ENCODE results near the gene ZNF317. TPM values are rescaled to one million over a fixed set of nuclear protein-coding genes. Genes with fewer than 3 reads are reported as not detected.

ZNF317 gene
- total and polyA plus RNA-seq, 2 of the 13 experiments (the other 11 are each of a cell fraction or from before 2014, with no cell fraction given), result 14.0 to 27.9 TPM

DNA sequence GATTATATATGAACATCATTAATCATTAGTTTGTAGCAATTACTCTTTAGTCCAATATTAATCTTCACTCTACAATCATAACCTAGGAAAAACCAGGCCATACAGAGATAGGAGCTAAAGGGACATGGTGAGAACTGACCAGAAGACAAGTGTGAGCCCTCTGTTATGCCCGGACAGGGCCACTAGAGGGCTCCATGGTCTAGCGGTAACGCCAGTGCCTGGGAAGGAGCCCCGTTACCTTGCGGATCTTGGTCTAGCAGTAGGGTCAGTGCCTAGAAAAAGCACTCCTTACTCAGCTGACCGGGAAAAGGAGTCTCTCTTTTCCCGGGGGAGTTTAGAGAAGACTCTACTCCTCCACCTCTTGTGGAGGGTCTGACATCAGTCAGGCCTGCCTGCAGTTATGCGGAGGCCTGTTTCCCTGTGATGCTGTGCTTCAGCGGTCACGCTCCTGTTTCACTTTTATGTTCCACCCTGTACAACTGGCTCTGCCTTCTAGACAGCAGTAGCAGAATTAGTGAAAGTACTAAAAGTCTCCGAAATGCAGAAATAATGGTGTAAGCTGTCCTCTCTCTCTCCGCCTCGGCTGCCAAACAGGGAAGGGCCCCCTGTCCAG is 65.4 kb downstream of the ZNF317 start (continued):
- TF ChIP-seq, protein P1, sequence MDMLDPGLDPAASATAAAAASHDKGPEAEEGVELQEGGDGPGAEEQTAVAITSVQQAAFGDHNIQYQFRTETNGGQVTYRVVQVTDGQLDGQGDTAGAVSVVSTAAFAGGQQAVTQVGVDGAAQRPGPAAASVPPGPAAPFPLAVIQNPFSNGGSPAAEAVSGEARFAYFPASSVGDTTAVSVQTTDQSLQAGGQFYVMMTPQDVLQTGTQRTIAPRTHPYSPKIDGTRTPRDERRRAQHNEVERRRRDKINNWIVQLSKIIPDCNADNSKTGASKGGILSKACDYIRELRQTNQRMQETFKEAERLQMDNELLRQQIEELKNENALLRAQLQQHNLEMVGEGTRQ (IDR thresholded peaks at IDR 0.05; ENCODE audit: low read depth, low read length), result no peak
- TF ChIP-seq, protein P1 (CRISPR knock-in tag; IDR thresholded peaks at IDR 0.05; ENCODE audit: borderline replicate concordance), result peak; percentile 41; the same call in 1 of the 2 replicates
- TF ChIP-seq, protein P2, sequence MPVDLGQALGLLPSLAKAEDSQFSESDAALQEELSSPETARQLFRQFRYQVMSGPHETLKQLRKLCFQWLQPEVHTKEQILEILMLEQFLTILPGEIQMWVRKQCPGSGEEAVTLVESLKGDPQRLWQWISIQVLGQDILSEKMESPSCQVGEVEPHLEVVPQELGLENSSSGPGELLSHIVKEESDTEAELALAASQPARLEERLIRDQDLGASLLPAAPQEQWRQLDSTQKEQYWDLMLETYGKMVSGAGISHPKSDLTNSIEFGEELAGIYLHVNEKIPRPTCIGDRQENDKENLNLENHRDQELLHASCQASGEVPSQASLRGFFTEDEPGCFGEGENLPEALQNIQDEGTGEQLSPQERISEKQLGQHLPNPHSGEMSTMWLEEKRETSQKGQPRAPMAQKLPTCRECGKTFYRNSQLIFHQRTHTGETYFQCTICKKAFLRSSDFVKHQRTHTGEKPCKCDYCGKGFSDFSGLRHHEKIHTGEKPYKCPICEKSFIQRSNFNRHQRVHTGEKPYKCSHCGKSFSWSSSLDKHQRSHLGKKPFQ (CRISPR knock-in tag; IDR thresholded peaks at IDR 0.05; ENCODE audit: insufficient replicate concordance), result peak; percentile 93
- TF ChIP-seq SRSF4 (IDR thresholded peaks at IDR 0.05; ENCODE audit: low read depth, low read length, poor library complexity, severe bottlenecking), result no peak
- no peak for TF ChIP-seq PCBP1 (IDR thresholded peaks at IDR 0.05; ENCODE audit: borderline replicate concordance, low read depth, low read length)
- TF ChIP-seq ZBTB7B (CRISPR knock-in tag; IDR thresholded peaks at IDR 0.05), result no peak
- TF ChIP-seq HNRNPH1 (optimal IDR thresholded peaks at IDR 0.05; ENCODE audit: low read depth, low read length), result no peak
- no peak for TF ChIP-seq ZNF207 (IDR thresholded peaks at IDR 0.05; ENCODE audit: borderline replicate concordance)
- no peak for TF ChIP-seq RBM22 (optimal IDR thresholded peaks at IDR 0.05; ENCODE audit: low read length)
- peak; percentile 68; the same call in 1 of the 2 replicates for TF ChIP-seq KDM2A (CRISPR knock-in tag; IDR thresholded peaks at IDR 0.05; ENCODE audit: borderline replicate concordance, low read depth)
- no peak for TF ChIP-seq U2AF1 (optimal IDR thresholded peaks at IDR 0.05; ENCODE audit: low read depth, low read length)
- no peak for TF ChIP-seq KDM6A (CRISPR knock-in tag; IDR thresholded peaks at IDR 0.05; ENCODE audit: low read depth)
- TF ChIP-seq, protein P3, sequence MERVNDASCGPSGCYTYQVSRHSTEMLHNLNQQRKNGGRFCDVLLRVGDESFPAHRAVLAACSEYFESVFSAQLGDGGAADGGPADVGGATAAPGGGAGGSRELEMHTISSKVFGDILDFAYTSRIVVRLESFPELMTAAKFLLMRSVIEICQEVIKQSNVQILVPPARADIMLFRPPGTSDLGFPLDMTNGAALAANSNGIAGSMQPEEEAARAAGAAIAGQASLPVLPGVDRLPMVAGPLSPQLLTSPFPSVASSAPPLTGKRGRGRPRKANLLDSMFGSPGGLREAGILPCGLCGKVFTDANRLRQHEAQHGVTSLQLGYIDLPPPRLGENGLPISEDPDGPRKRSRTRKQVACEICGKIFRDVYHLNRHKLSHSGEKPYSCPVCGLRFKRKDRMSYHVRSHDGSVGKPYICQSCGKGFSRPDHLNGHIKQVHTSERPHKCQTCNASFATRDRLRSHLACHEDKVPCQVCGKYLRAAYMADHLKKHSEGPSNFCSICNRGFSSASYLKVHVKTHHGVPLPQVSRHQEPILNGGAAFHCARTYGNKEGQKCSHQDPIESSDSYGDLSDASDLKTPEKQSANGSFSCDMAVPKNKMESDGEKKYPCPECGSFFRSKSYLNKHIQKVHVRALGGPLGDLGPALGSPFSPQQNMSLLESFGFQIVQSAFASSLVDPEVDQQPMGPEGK (CRISPR knock-in tag; IDR thresholded peaks at IDR 0.05), result no peak
- TF ChIP-seq GATAD2A (CRISPR knock-in tag; IDR thresholded peaks at IDR 0.05), result no peak
- peak; percentile 9; the same call in 1 of the 2 replicates for TF ChIP-seq MYC (CRISPR knock-in tag; IDR thresholded peaks at IDR 0.05; ENCODE audit: borderline replicate concordance)
- no peak for TF ChIP-seq KDM3A (CRISPR knock-in tag; IDR thresholded peaks at IDR 0.05; ENCODE audit: low read depth)
- no peak for TF ChIP-seq PAF1 (CRISPR knock-in tag; IDR thresholded peaks at IDR 0.05)
- TF ChIP-seq SALL2 (CRISPR knock-in tag; IDR thresholded peaks at IDR 0.05), result no peak
- no peak for TF ChIP-seq NKX3-1 (CRISPR knock-in tag; IDR thresholded peaks at IDR 0.05)
- no peak for TF ChIP-seq AGO1 (IDR thresholded peaks at IDR 0.05; ENCODE audit: low read depth, low read length, poor library complexity, severe bottlenecking)
- no peak for TF ChIP-seq FOXK1 (CRISPR knock-in tag; IDR thresholded peaks at IDR 0.05; ENCODE audit: borderline replicate concordance, low read depth)
- no peak for TF ChIP-seq ZNF343 (CRISPR knock-in tag; IDR thresholded peaks at IDR 0.05)
- TF ChIP-seq, protein P4, sequence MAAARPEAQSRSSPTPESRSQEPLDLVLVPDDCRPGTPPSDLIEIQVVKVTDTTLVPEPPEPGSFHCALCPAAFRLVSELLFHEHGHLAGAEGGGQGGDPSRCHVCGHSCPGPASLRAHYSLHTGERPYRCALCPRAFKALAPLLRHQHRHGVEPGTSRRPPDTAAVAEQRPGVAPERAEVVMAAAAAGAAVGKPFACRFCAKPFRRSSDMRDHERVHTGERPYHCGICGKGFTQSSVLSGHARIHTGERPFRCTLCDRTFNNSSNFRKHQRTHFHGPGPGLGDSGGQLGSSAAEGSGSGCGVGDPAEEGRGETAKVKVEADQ (CRISPR knock-in tag; IDR thresholded peaks at IDR 0.05; ENCODE audit: borderline replicate concordance), result no peak
- no peak for TF ChIP-seq ZNF547 (CRISPR knock-in tag; IDR thresholded peaks at IDR 0.05)
- peak; percentile 29; the same call in 1 of the 2 replicates for TF ChIP-seq ZMYM4 (CRISPR knock-in tag; IDR thresholded peaks at IDR 0.05)

Measured in HepG2 (cell line).